GM19351 (cell line): ENCODE measurements around the gene ADCY3.

Source experiments
- ATAC-seq: cut with Tn5 transposase; IDR thresholded peaks from one replicate; pipeline ENCODE4 v1.9.1; 2021; ENCODE audit warnings: mild to moderate bottlenecking, moderate library complexity; ENCODE audit not compliant: unreplicated experiment

The ADCY3 gene

GRCh38 chr2:24908461-24908901, 11.6 kb downstream of the ADCY3 start:
- no peak for ATAC-seq

- no peak for ATAC-seq
Observed at GRCh38 chr2:24907116-24907515, 12.9 kb downstream of the ADCY3 start.

GRCh38 chr2:24906466-24906865, 13.6 kb downstream of the ADCY3 start:
- no peak for ATAC-seq

- ATAC-seq, result no peak
Observed at GRCh38 chr2:24903161-24904103, 16.6 kb downstream of the ADCY3 start.

GRCh38 chr2:24899361-24899910, 20.6 kb downstream of the ADCY3 start:
- no peak for ATAC-seq

- no peak for ATAC-seq
Observed at GRCh38 chr2:24898122-24899109, 21.6 kb downstream of the ADCY3 start.

- ATAC-seq, result no peak
Observed at GRCh38 chr2:24894750-24895149, 25.3 kb downstream of the ADCY3 start.

- no peak for ATAC-seq
Observed at GRCh38 chr2:24893934-24894333, 26.1 kb downstream of the ADCY3 start.

GRCh38 chr2:24892928-24893327, 27.1 kb downstream of the ADCY3 start:
- ATAC-seq, result no peak

GRCh38 chr2:24891201-24891600, 28.8 kb downstream of the ADCY3 start:
- no peak for ATAC-seq

GRCh38 chr2:24889221-24889620, 30.8 kb downstream of the ADCY3 start:
- no peak for ATAC-seq

- ATAC-seq, result no peak
Observed at GRCh38 chr2:24888177-24888576, 31.9 kb downstream of the ADCY3 start.

- no peak for ATAC-seq
Observed at GRCh38 chr2:24887307-24887874, 32.6 kb downstream of the ADCY3 start.

GRCh38 chr2:24886691-24887304, 33.2 kb downstream of the ADCY3 start:
- ATAC-seq, result no peak

- no peak for ATAC-seq
Observed at GRCh38 chr2:24886126-24886501, 33.9 kb downstream of the ADCY3 start.

- no peak for ATAC-seq
Observed at GRCh38 chr2:24885221-24886125, 34.6 kb downstream of the ADCY3 start.

GRCh38 chr2:24883946-24884345, 36.1 kb downstream of the ADCY3 start:
- no peak for ATAC-seq

GRCh38 chr2:24881623-24882022, 38.4 kb downstream of the ADCY3 start:
- no peak for ATAC-seq

GRCh38 chr2:24881158-24881557, 38.9 kb downstream of the ADCY3 start:
- ATAC-seq, result no peak
